Neuron (in vitro differentiated cells): ENCODE results near the gene HPCAL4.

Experiments used
- H2AFZ ChIP-seq: one replicate; pipeline ENCODE4 v1.6.1; 2013; ENCODE audit warnings: low read depth, mild to moderate bottlenecking, inconsistent platforms, low read length, moderate library complexity
- H3K27me3 ChIP-seq: one replicate; pipeline ENCODE4 v1.6.1; 2013; ENCODE audit warnings: low read length; ENCODE audit not compliant: insufficient read depth
- H3K36me3 ChIP-seq: one replicate; pipeline ENCODE4 v1.6.1; 2013; ENCODE audit warnings: low read length; ENCODE audit not compliant: insufficient read depth
- H3K4me1 ChIP-seq: one replicate; pipeline ENCODE4 v1.6.1; 2013; ENCODE audit warnings: low read length; ENCODE audit not compliant: insufficient read depth
- H3K4me3 ChIP-seq: 2 replicates; pipeline ENCODE4 v1.5.1; 2013; ENCODE audit warnings: mild to moderate bottlenecking, low read length, moderate library complexity
- H3K9me3 ChIP-seq: one replicate; pipeline ENCODE4 v1.6.1; 2013; ENCODE audit warnings: low read length

HPCAL4 gene

GRCh38 chr1:39691383-39692151 is at the start of gene HPCAL4:
HPCAL4 (minus strand) TSS chr1:39691433; CDS start chr1:39684603, 6,830 bp downstream.
- peak within 1 kb of the TSS; percentile 47 for H3K4me3 ChIP-seq
- H2AFZ ChIP-seq: peak within 1 kb of the TSS; percentile 68
- H3K9me3 ChIP-seq: no peaks in the 10 kb centered on the region
- H3K36me3 ChIP-seq: no peaks in the 10 kb centered on the region
- H3K4me1 ChIP-seq: peaks cover 30% of the 10 kb centered on the region
- H3K27me3 ChIP-seq: peaks cover 35% of the 10 kb centered on the region

DNA sequence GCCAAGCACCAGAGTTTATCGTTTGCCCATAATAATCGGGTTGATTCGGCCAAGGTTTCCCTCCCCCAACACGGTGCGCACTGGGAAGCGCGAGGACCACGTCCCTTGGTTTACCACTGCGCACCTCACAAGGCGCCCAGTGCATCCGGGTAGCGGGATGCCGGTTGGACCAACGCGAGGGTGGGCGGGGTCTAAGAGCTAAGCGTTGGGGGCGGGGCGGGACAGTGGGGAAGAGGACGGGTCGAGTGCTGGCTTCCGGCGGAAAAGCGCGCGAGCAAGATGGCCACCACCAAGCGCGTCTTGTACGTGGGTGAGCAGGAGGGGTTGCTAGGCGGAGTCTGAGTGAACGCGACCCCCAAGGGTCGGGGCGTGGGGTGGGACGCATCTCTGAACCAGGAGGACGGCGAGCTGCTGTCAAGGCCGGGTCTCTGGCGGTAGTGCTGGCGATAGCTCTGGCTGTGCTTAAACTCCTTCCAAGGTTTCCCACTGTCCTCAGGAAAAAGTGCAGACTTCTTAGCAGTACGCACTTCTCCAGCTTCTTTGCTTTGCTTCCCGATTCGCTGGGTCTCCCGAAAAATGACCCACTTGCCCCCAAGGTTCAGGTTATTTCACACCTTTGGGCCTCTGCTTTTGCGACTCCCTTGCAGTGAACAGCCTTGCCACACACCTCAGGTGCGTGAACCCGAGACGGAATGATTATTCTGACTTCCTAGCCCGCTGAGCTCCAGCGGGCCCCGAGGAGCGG is 47.6 kb upstream of the HPCAL4 start, which contains the start of gene PPIE:
TSS of gene PPIE (plus strand) at position 261 of the 745 bp plus-strand sequence. CDS start at position 280, 19 bp downstream.
- H3K9me3 ChIP-seq: no peaks in the 10 kb centered on the region
- peaks cover 17% of the 10 kb centered on the region for H3K4me1 ChIP-seq
- peaks cover 36% of the 10 kb centered on the region for H3K36me3 ChIP-seq
- peak within 1 kb of the TSS; percentile 78 for H3K4me3 ChIP-seq
- H2AFZ ChIP-seq: peak within 1 kb of the TSS; percentile 53
- H3K27me3 ChIP-seq: peaks cover 6% of the 10 kb centered on the region

GRCh38 chr1:39737546-39738169 is 46.4 kb upstream of the HPCAL4 start:
- H3K4me3 ChIP-seq: no peak overlapping the region
- peaks cover 24% of the 10 kb centered on the region for H3K36me3 ChIP-seq
- H3K9me3 ChIP-seq: no peaks in the 10 kb centered on the region
- peaks cover 17% of the 10 kb centered on the region for H3K4me1 ChIP-seq
- peaks cover 13% of the 10 kb centered on the region for H3K27me3 ChIP-seq
- H2AFZ ChIP-seq: no peak overlapping the region

DNA sequence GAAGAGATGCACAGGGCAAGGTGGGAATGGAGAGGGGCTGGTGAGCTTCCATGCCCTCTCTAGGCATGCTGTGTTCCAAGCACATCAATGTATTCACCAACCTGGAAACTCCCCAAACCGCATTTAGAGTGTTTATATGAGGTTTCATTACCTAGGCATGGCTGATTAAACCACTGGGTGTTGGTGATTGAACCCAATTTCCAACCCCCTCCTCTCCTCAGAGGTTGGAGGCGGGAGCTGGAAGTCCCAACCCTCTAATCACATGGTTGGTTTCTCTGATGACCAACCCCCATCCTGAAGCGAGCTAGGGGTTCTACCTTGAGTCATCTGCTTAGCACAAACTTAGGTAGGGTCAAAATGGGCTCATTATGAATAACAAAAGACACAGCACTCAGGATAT is 44.5 kb upstream of the HPCAL4 start:
- H3K4me3 ChIP-seq: no peak overlapping the region
- peaks cover 14% of the 10 kb centered on the region for H3K27me3 ChIP-seq

DNA sequence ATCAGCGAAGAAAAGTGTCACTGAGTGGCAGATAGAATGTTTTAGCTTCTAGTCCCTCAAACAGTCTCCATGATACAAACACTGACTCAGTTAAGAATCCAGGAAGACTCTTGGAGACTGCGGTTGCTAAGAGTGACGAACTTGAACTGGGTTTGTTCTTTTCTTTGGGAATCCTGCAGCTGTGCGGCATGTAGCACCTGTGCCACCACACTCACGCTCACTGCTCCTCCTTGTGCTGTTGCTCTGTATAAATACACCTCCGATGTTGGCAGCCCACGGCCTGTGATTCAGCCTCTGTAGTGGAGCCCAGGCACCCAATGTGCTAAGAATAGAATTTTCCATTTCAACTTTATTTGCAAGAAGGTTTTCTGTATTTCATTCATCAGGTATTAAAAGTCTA is 41.9 kb upstream of the HPCAL4 start:
- peaks cover 29% of the 10 kb centered on the region for H3K27me3 ChIP-seq
- peaks cover 1% of the 10 kb centered on the region for H3K9me3 ChIP-seq
- H3K4me3 ChIP-seq: no peak overlapping the region
- no peaks in the 10 kb centered on the region for H3K36me3 ChIP-seq
- H3K4me1 ChIP-seq: no peaks in the 10 kb centered on the region
- no peak overlapping the region for H2AFZ ChIP-seq

More for the DNA sequence above, 44.5 kb upstream of the HPCAL4 start:
- peaks cover 16% of the 10 kb centered on the region for H3K4me1 ChIP-seq
- H3K9me3 ChIP-seq: no peaks in the 10 kb centered on the region
- no peak overlapping the region for H2AFZ ChIP-seq
- H3K36me3 ChIP-seq: peaks cover 6% of the 10 kb centered on the region

DNA sequence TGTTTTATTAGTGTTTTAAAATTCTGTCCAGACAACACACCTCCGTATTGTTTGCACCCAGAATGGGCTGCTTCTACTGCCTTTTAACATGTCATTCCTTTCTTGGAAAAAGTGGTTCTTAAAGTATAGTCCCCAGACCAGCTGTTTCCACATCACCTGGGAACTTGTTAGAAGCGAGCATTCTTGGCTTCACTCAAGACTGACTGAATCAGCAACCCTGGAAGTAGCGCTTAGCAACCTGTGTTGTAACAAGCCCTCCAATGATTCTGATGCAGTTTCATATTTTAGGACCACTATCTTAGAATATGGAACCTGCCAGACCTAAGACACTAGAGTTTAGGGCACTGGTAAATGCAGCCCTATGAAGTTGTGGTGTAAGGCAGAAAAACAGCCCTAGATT is 41.5 kb upstream of the HPCAL4 start:
- H3K4me3 ChIP-seq: no peak overlapping the region
- H3K4me1 ChIP-seq: no peaks in the 10 kb centered on the region
- H3K36me3 ChIP-seq: no peaks in the 10 kb centered on the region
- no peak overlapping the region for H2AFZ ChIP-seq
- peaks cover 33% of the 10 kb centered on the region for H3K27me3 ChIP-seq
- H3K9me3 ChIP-seq: peaks cover 4% of the 10 kb centered on the region

DNA sequence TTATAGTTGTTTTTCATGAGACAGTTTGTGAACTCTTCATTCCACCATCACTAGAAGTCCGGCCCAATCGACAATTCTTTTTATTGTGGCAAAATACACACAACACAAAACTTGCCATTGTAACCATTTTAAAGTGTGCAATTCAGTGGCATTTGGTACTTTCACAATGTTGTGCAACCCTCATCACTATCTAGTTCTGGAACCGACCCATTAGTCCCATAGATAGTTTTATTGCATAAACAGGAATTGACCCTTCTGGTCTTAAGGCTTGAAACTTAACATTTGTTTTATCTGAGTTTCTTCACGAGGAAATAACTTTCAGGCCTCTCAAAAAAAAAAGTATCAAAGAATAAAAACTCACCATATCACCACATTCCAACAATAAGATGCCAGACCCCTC is 38.6 kb upstream of the HPCAL4 start:
- H3K9me3 ChIP-seq: peaks cover 4% of the 10 kb centered on the region
- H3K4me3 ChIP-seq: no peak overlapping the region
- H3K27me3 ChIP-seq: peaks cover 41% of the 10 kb centered on the region
- no peak overlapping the region for H2AFZ ChIP-seq
- H3K36me3 ChIP-seq: no peaks in the 10 kb centered on the region
- H3K4me1 ChIP-seq: no peaks in the 10 kb centered on the region

- no peaks in the 10 kb centered on the region for H3K36me3 ChIP-seq
- peaks cover 41% of the 10 kb centered on the region for H3K27me3 ChIP-seq
- peaks cover 4% of the 10 kb centered on the region for H3K9me3 ChIP-seq
- H3K4me1 ChIP-seq: no peaks in the 10 kb centered on the region
- no peak overlapping the region for H2AFZ ChIP-seq
- H3K4me3 ChIP-seq: no peak overlapping the region
Observed at GRCh38 chr1:39729030-39729429, 37.8 kb upstream of the HPCAL4 start.

DNA sequence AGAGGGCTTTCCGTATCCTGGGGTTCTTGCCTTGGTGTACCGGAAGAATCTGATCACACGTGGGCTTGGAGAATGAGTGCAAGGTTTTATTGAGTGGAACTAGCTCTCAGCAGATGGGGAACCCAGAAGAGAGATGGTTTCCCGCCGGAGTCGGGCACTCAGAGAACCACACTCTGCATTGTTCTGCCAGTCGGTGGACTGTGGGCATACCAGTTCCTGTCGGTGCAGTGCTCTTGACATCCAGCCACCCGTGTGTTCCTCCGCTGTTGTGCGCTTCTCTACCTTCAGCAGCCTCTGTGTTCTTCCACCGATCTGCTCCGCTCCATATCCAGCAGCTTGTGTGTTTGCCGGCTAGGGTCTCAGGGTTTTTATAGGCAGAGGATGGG is 36.7 kb upstream of the HPCAL4 start:
- no peak overlapping the region for H2AFZ ChIP-seq
- no peaks in the 10 kb centered on the region for H3K4me1 ChIP-seq
- H3K9me3 ChIP-seq: peaks cover 4% of the 10 kb centered on the region
- peaks cover 36% of the 10 kb centered on the region for H3K27me3 ChIP-seq
- H3K4me3 ChIP-seq: no peak overlapping the region
- no peaks in the 10 kb centered on the region for H3K36me3 ChIP-seq

DNA sequence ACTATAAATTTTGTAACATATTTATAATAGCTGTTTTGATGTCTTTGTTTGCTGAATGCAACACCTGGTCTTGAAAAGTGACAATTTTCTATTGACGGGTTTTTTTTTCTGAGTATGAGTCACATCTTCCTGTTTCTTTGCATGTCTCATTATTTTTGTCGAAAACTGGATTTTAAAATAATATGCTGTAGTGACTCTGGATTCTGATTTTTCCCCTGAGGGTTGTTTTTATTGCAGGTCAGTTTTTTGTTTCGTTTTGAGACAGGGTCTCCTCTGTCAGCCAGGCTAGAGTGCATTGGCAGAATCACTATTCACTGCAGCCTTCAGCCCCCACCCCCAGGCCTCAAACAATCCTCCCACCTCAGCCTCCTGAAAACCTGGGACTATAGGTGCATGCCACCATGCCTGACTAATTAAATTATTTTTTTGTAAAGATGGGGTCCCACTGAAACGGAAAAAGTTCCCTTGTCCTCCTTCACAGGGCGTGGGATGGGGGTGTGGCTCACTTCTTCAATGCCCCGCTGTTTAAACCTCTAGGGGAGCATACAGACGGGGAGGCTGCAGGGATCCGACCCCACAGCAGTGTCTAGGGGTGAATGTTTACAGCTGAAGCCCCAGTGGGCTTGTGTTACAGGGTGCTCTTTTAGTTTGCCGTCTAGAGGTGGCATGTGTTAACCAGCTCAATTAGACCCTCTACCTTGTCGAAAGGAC is 36.1 kb upstream of the HPCAL4 start:
- Histone ChIP-seq H3K4me1 (no peaks in the 10 kb centered on the region), H3K27me3 (peaks cover 35% of the 10 kb centered on the region), H3K4me3 (no peak overlapping the region), H3K9me3 (peaks cover 4% of the 10 kb centered on the region), H3K36me3 (no peaks in the 10 kb centered on the region), H2AFZ (no peak overlapping the region)

GRCh38 chr1:39726600-39726999 is 35.4 kb upstream of the HPCAL4 start:
- Histone ChIP-seq H3K4me3 (no peak overlapping the region), H3K36me3 (no peaks in the 10 kb centered on the region), H3K9me3 (peaks cover 4% of the 10 kb centered on the region), H3K27me3 (peaks cover 41% of the 10 kb centered on the region), H2AFZ (no peak overlapping the region), H3K4me1 (no peaks in the 10 kb centered on the region)

- Histone ChIP-seq H3K36me3 (no peaks in the 10 kb centered on the region), H3K4me1 (peaks cover 8% of the 10 kb centered on the region), H2AFZ (no peak overlapping the region), H3K4me3 (no peak overlapping the region), H3K27me3 (peaks cover 33% of the 10 kb centered on the region), H3K9me3 (no peaks in the 10 kb centered on the region)
Observed at GRCh38 chr1:39722495-39722894, 31.3 kb upstream of the HPCAL4 start.
